HL-60 (cell line): Measurements from ENCODE around the gene VBP1.

Experiments used
- DNase-seq, 2 experiments: peaks; one replicate each; pipeline ENCODE4 v3.0.0-alpha.2; 2010 to 2020; ENCODE audit warnings: low read depth in 1 of 2, low spot score in 1 of 2
- H3K27ac ChIP-seq: fragments of 250-450 bp; sonication (Bioruptor Pico); replicated peaks from 2 replicates; pipeline ENCODE4 v1.5.1; 2020; ENCODE audit warnings: mild to moderate bottlenecking, moderate library complexity
- H3K27me3 ChIP-seq: fragments of 250-450 bp; sonication (Bioruptor Pico); 2 replicates; pipeline ENCODE4 v1.5.1; 2021; ENCODE audit warnings: mild to moderate bottlenecking, moderate library complexity; ENCODE audit not compliant: insufficient read depth, poor library complexity, severe bottlenecking
- H3K4me3 ChIP-seq: replicated peaks from 2 replicates; pipeline ENCODE4 v1.5.1; 2011; ENCODE audit warnings: mild to moderate bottlenecking, control low read depth, low read length; ENCODE audit not compliant: insufficient read depth
- GABPA ChIP-seq: IDR thresholded peaks from 2 replicates; pipeline ENCODE4 v1.6.1; 2012; ENCODE audit warnings: low read depth
- POLR2AphosphoS5 ChIP-seq: IDR thresholded peaks from 2 replicates; pipeline ENCODE4 v1.6.1; 2012; ENCODE audit warnings: low read depth
- REST ChIP-seq: IDR thresholded peaks from 2 replicates; pipeline ENCODE4 v1.6.1; 2012; ENCODE audit warnings: low read depth; ENCODE audit not compliant: insufficient replicate concordance
- SPI1 ChIP-seq: IDR thresholded peaks from 2 replicates; pipeline ENCODE4 v1.6.1; 2012; ENCODE audit warnings: low read depth, mild to moderate bottlenecking, borderline replicate concordance
- TF ChIP-seq, protein P1 (sequence below): IDR thresholded peaks from one replicate; pipeline ENCODE4 v1.5.1; 2011; ENCODE audit warnings: low read length, control low read depth, inconsistent platforms; ENCODE audit not compliant: insufficient read depth

Gene VBP1

GRCh38 chrX:155247497-155247896 lies 31.2 kb downstream of the VBP1 start:
- DNase-seq: no peak
- Histone ChIP-seq H3K27ac (no peak overlapping the region), H3K27me3 (no peaks in the 10 kb centered on the region), H3K4me3 (no peak overlapping the region)
- TF ChIP-seq GABPA (no peak), REST (no peak), POLR2AphosphoS5 (no peak), SPI1 (no peak)
- TF ChIP-seq, protein P1, sequence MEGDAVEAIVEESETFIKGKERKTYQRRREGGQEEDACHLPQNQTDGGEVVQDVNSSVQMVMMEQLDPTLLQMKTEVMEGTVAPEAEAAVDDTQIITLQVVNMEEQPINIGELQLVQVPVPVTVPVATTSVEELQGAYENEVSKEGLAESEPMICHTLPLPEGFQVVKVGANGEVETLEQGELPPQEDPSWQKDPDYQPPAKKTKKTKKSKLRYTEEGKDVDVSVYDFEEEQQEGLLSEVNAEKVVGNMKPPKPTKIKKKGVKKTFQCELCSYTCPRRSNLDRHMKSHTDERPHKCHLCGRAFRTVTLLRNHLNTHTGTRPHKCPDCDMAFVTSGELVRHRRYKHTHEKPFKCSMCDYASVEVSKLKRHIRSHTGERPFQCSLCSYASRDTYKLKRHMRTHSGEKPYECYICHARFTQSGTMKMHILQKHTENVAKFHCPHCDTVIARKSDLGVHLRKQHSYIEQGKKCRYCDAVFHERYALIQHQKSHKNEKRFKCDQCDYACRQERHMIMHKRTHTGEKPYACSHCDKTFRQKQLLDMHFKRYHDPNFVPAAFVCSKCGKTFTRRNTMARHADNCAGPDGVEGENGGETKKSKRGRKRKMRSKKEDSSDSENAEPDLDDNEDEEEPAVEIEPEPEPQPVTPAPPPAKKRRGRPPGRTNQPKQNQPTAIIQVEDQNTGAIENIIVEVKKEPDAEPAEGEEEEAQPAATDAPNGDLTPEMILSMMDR: no peak

GRCh38 chrX:155251391-155251790 lies 35.1 kb downstream of the VBP1 start:
- TF ChIP-seq, protein P1: no peak
- TF ChIP-seq GABPA (no peak), REST (no peak), POLR2AphosphoS5 (no peak), SPI1 (no peak)
- H3K27me3 ChIP-seq: no peaks in the 10 kb centered on the region
- no peak overlapping the region for H3K27ac ChIP-seq
- DNase-seq: no peak
- no peak overlapping the region for H3K4me3 ChIP-seq

DNA sequence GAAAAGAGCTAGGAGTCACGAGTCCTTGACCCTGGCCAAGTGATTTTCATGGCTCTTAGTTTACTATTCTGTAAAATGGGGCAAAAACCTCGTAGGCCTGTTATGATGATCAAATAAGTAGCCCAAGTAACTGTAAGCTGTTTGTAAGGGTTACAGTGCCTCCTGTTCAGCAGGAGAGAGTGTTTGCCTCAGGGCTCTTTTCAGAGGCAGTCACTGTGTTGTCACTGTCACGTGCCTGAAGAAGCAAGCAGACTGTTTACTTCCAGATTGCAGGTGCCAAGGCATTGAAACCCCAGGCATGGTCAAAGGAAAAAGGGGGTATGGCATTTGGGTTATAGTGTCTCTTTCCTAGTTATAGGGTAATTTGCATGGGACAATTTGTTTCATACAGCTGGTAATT lies 43.5 kb downstream of the VBP1 start:
- DNase-seq: no peak
- TF ChIP-seq GABPA: no peak
- no peak for TF ChIP-seq REST
- TF ChIP-seq POLR2AphosphoS5: no peak
- TF ChIP-seq, protein P1: no peak
- TF ChIP-seq SPI1: no peak
- Histone ChIP-seq H3K4me3 (no peak overlapping the region), H3K27ac (no peak overlapping the region), H3K27me3 (no peaks in the 10 kb centered on the region)
